ENCODE results near the gene AGA.

Gene AGA

GRCh38 chr4:177419434-177419833 is 22.8 kb downstream of the AGA start:
- H3K27ac ChIP-seq = no peak overlapping the region
- no peak for TF ChIP-seq CTCF (conservative IDR thresholded peaks at IDR 0.05)

- no peak for TF ChIP-seq CTCF (conservative IDR thresholded peaks at IDR 0.05)
- H3K27ac ChIP-seq = no peak overlapping the region
These were observed 28.6 kb downstream of the AGA start for GRCh38 chr4:177413656-177414055.

GRCh38 chr4:177413076-177413475 is 29.2 kb downstream of the AGA start:
- H3K27ac ChIP-seq = no peak overlapping the region
- TF ChIP-seq CTCF (conservative IDR thresholded peaks at IDR 0.05) = no peak

- H3K27ac ChIP-seq = no peak overlapping the region
- no peak for TF ChIP-seq CTCF (conservative IDR thresholded peaks at IDR 0.05)
These were observed 30.2 kb downstream of the AGA start for GRCh38 chr4:177411996-177412395.

GRCh38 chr4:177410566-177410965 is 31.7 kb downstream of the AGA start:
- no peak for TF ChIP-seq CTCF (conservative IDR thresholded peaks at IDR 0.05)
- no peak overlapping the region for H3K27ac ChIP-seq

GRCh38 chr4:177408023-177408422 is 34.2 kb downstream of the AGA start:
- no peak for TF ChIP-seq CTCF (conservative IDR thresholded peaks at IDR 0.05)
- no peak overlapping the region for H3K27ac ChIP-seq

- TF ChIP-seq CTCF (conservative IDR thresholded peaks at IDR 0.05) = no peak
- no peak overlapping the region for H3K27ac ChIP-seq
These were observed 36.7 kb downstream of the AGA start for GRCh38 chr4:177405508-177405907.

- H3K27ac ChIP-seq = no peak overlapping the region
- no peak for TF ChIP-seq CTCF (conservative IDR thresholded peaks at IDR 0.05)
These were observed 37.3 kb downstream of the AGA start for GRCh38 chr4:177404986-177405385.

All from VCaP (cell line).